LoVo (cell line): ENCODE results near the gene PINK1.
A peak's percentile ranks its signal among the peaks of the same experiment; 100 is the strongest.
"Not testable (repeated sequence)": the region's sequence is repeated elsewhere in the genome, so short reads cannot be mapped to it uniquely, and the experiment has no call there.

ENCODE experiments used
- DNase-seq: peaks from one replicate; pipeline ENCODE4 v3.0.0-alpha.2; 2016; ENCODE audit warnings: low spot score

PINK1 gene

GRCh38 chr1:20633190-20634064 is at the start of gene PINK1:
Gene PINK1 (plus strand): TSS chr1:20633458. CDS start chr1:20633549, 91 bp downstream.
- DNase-seq = peak; percentile 87

- no peak for DNase-seq
Measured at GRCh38 chr1:20584890-20585289, 48.4 kb upstream of the PINK1 start.

GRCh38 chr1:20586953-20587660 is 46.2 kb upstream of the PINK1 start:
- no peak for DNase-seq

GRCh38 chr1:20587661-20588053 is 45.6 kb upstream of the PINK1 start:
- no peak for DNase-seq

GRCh38 chr1:20588634-20589225 is 44.5 kb upstream of the PINK1 start, which contains the start of gene CDA:
Gene CDA (plus strand): TSS chr1:20589097. CDS start chr1:20589130, 33 bp downstream.
- peak; percentile 70 for DNase-seq

- no peak for DNase-seq
Measured at GRCh38 chr1:20589331-20590278, 43.7 kb upstream of the PINK1 start.

GRCh38 chr1:20590306-20590777 is 42.9 kb upstream of the PINK1 start:
- DNase-seq = no peak

GRCh38 chr1:20593756-20594155 is 39.5 kb upstream of the PINK1 start:
- no peak for DNase-seq

GRCh38 chr1:20594746-20595145 is 38.5 kb upstream of the PINK1 start:
- DNase-seq = no peak

GRCh38 chr1:20596106-20596505 is 37.2 kb upstream of the PINK1 start:
- DNase-seq = no peak

- no peak for DNase-seq
Measured at GRCh38 chr1:20597650-20598049, 35.6 kb upstream of the PINK1 start.

GRCh38 chr1:20600156-20600555 is 33.1 kb upstream of the PINK1 start:
- no peak for DNase-seq

- no peak for DNase-seq
Measured at GRCh38 chr1:20601129-20601825, 32.0 kb upstream of the PINK1 start.

GRCh38 chr1:20602851-20603450 is 30.3 kb upstream of the PINK1 start:
- DNase-seq = no peak

GRCh38 chr1:20603504-20604464 is 29.5 kb upstream of the PINK1 start:
- DNase-seq = peak; percentile 38

- DNase-seq = no peak
Measured at GRCh38 chr1:20604678-20605077, 28.6 kb upstream of the PINK1 start.

GRCh38 chr1:20606801-20607570 is 26.3 kb upstream of the PINK1 start:
- DNase-seq = not testable (repeated sequence)

GRCh38 chr1:20609541-20609940 is 23.7 kb upstream of the PINK1 start:
- no peak for DNase-seq
